Measurements from ENCODE around the gene IL23R. TPM values are rescaled to one million over a fixed set of nuclear protein-coding genes. Genes with fewer than 3 reads are reported as not detected.

IL23R gene
- total RNA-seq, 4 donors from 2014 or later = under 0.01 to 0.22 TPM; not detected in 2

- Histone ChIP-seq H3K27me3 (no peaks in the 10 kb centered on the region), H3K36me3 (no peaks in the 10 kb centered on the region), H3K9me3 (no peaks in the 10 kb centered on the region), H3K27ac (no peak overlapping the region), H3K4me3 (no peak overlapping the region), H3K4me1 (peaks cover 0 to 8% (median 0%) of the 10 kb centered on the region in 3 donors)
- 22 to 37% methylated on average over 5 of the region's 5 CpGs for WGBS, 2 donors
- intact Hi-C loops (cut with DNase I) = no loop called here
- no peak for DNase-seq
- no peak for TF ChIP-seq POLR2A (IDR thresholded peaks at IDR 0.05)
- TF ChIP-seq, protein P1, sequence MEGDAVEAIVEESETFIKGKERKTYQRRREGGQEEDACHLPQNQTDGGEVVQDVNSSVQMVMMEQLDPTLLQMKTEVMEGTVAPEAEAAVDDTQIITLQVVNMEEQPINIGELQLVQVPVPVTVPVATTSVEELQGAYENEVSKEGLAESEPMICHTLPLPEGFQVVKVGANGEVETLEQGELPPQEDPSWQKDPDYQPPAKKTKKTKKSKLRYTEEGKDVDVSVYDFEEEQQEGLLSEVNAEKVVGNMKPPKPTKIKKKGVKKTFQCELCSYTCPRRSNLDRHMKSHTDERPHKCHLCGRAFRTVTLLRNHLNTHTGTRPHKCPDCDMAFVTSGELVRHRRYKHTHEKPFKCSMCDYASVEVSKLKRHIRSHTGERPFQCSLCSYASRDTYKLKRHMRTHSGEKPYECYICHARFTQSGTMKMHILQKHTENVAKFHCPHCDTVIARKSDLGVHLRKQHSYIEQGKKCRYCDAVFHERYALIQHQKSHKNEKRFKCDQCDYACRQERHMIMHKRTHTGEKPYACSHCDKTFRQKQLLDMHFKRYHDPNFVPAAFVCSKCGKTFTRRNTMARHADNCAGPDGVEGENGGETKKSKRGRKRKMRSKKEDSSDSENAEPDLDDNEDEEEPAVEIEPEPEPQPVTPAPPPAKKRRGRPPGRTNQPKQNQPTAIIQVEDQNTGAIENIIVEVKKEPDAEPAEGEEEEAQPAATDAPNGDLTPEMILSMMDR (IDR thresholded peaks at IDR 0.05) = no peak
Observed at GRCh38 chr1:67126111-67126746, 40.0 kb upstream of the IL23R start.

DNA sequence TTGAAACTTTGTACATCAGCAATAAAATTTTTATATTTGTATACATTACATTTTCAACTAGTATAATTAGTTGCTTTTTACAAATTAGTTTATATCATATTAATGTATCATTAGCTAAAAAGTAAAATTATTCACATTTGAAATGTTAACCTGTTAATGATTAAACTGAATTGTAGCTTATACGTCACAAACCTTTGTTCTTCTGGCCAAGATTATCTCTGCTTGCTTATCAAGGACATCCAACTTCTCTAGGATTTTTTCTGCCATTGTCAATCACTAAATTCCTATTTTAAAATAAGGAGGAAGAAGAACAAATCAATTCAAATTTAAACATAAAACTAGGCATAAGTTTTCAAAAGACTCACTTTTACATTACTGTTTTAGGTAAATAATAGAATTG lies 39.3 kb upstream of the IL23R start:
- Histone ChIP-seq H3K4me3 (no peak overlapping the region), H3K27ac (no peak overlapping the region), H3K36me3 (no peaks in the 10 kb centered on the region), H3K9me3 (no peaks in the 10 kb centered on the region), H3K27me3 (no peaks in the 10 kb centered on the region), H3K4me1 (peaks cover 0 to 8% (median 0%) of the 10 kb centered on the region in 3 donors)
- 84 to 87% methylated on average over 1 of the region's 1 CpG for WGBS, 2 donors
- no peak for TF ChIP-seq POLR2A (IDR thresholded peaks at IDR 0.05)
- TF ChIP-seq, protein P1 (IDR thresholded peaks at IDR 0.05) = no peak
- intact Hi-C loops (cut with DNase I) = no loop called here
- no peak for DNase-seq

DNA sequence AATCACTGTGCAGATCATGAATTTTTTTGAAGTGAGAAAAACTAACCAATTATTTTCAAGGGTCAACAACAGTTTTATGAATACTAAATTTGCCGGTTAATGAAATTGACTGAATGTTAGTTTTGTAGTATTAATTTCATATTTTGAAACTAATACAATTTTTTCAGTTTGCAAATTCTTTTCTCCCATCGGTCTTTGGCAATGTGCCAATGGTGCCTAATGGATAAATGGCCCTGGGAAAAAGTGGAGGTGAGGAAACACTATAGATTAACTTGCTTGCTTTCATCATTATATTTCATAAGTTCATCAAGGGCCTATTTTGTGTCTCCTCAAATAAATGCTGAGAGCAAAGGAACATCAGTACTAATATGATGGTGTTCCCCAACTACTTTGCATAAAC lies 35.6 kb upstream of the IL23R start:
- intact Hi-C loops (cut with DNase I) = no loop called here
- no peak for DNase-seq
- H3K27ac ChIP-seq = no peak overlapping the region
- no peak overlapping the region for H3K4me3 ChIP-seq
- 50 to 53% methylated on average over 2 of the region's 2 CpGs for WGBS, 2 donors
- H3K4me1 ChIP-seq = peaks cover 3 to 19% (median 7%) of the 10 kb centered on the region in 3 donors
- peaks cover 0 to 3% (median 0%) of the 10 kb centered on the region in 4 donors for H3K27me3 ChIP-seq
- no peaks in the 10 kb centered on the region for H3K9me3 ChIP-seq
- TF ChIP-seq POLR2A (IDR thresholded peaks at IDR 0.05) = no peak
- TF ChIP-seq, protein P1 (IDR thresholded peaks at IDR 0.05) = no peak
- H3K36me3 ChIP-seq = no peaks in the 10 kb centered on the region

DNA sequence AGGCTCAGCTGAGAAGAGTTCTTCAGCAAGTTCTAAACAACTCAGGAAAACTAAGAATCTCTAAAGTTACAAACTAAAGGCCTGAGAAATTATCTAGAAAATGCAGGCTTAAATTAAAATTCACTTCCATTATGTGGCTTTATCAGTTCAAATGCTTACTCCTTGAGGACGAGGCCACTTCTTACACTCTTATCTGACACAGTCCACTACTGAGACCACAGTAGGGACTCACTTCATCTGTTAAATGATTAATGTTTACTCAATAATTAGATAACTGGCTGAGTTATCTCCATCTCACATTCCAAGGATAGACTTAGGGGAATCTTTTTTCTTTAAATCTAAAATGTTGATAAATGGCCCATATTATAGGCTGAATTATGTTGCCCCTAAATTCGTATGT lies 33.1 kb upstream of the IL23R start:
- H3K36me3 ChIP-seq = no peaks in the 10 kb centered on the region
- intact Hi-C loops (cut with DNase I) = no loop called here
- 83 to 93% methylated on average over 2 of the region's 2 CpGs for WGBS, 2 donors
- H3K27me3 ChIP-seq = peaks cover 0 to 3% (median 0%) of the 10 kb centered on the region in 4 donors
- TF ChIP-seq, protein P1 (IDR thresholded peaks at IDR 0.05) = no peak
- no peak for TF ChIP-seq POLR2A (IDR thresholded peaks at IDR 0.05)
- peaks cover 3 to 11% (median 7%) of the 10 kb centered on the region in 3 donors for H3K4me1 ChIP-seq
- H3K27ac ChIP-seq = no peak overlapping the region
- no peak overlapping the region for H3K4me3 ChIP-seq
- H3K9me3 ChIP-seq = no peaks in the 10 kb centered on the region
- no peak for DNase-seq

DNA sequence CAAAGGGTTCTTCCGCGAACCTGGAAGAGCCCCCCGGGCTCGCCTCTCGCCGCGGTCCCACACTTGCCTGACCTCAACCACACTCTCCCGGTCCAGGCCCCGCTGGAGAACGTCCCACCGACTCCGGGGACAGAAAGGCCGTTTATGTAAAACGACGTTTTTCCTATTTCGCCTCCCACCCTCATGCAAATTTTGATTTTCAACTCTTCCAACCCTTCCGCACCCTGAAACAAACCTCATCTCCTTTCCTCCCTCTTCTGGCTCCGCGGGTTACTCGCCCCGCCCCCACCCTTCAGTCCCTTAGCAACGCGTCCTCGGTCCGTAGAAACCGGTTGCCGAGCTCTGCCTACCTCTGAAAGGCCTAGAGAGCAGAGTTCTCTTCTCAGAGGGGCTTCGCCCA lies 31.6 kb upstream of the IL23R start, which contains the start of gene C1orf141:
TSS of gene C1orf141 (minus strand) at position 276 of the 400 bp plus-strand sequence. CDS start 7,730 bp downstream, outside the sequence.
- no peaks in the 10 kb centered on the region for H3K36me3 ChIP-seq
- 17 to 18% methylated on average over 25 to 26 of the region's 28 CpGs for WGBS, 2 donors
- H3K9me3 ChIP-seq = no peaks in the 10 kb centered on the region
- intact Hi-C loops (cut with DNase I) = no loop called here
- no peak for DNase-seq
- H3K4me1 ChIP-seq = peaks cover 3 to 11% (median 7%) of the 10 kb centered on the region in 3 donors
- peaks cover 0 to 3% (median 0%) of the 10 kb centered on the region in 4 donors for H3K27me3 ChIP-seq
- H3K27ac ChIP-seq = no peak within 1 kb of the TSS
- H3K4me3 ChIP-seq = peak within 1 kb of the TSS in 3 of 4 donors; percentile 22 to 56 (median 30)
- TF ChIP-seq, protein P1 (IDR thresholded peaks at IDR 0.05) = no peak
- TF ChIP-seq POLR2A (IDR thresholded peaks at IDR 0.05) = no peak
